ENCODE data around the gene TMEM266. TPM values are rescaled to one million over a fixed set of nuclear protein-coding genes. Genes with fewer than 3 reads are reported as not detected.

Gene TMEM266
- total RNA-seq, 2 donors from 2014 or later, result 0.15 TPM; not detected in 1

DNA sequence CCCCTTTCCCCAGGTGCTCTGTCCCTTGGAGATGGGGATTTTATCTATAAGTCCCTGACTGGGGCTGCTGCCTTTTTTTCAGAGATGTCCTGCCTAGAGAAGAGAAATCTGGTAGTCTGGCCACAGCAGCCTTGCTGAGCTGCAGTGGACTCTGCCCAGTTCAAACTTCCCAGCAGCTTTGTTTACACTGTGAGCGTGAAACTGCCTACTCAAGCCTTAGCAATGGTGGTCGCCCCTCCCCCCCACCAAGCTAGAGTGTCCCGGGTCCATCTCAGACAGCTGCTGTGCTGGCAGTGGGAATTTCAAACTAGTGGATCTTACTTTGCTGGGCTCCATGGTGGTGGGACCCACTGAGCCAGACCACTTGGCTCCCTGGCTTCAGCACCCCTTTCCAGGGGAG, 38.9 kb downstream of the TMEM266 start:
- Mint-ChIP-seq H3K27me3 (peaks cover 72% of the 10 kb centered on the region), H3K27ac (no peak overlapping the region), H3K9me3 (no peaks in the 10 kb centered on the region), H3K4me1 (no peaks in the 10 kb centered on the region), H3K4me3 (no peak overlapping the region), H3K36me3 (ENCODE audit: low read depth) (no peaks in the 10 kb centered on the region)
- ATAC-seq (replicated peaks), result no peak

DNA sequence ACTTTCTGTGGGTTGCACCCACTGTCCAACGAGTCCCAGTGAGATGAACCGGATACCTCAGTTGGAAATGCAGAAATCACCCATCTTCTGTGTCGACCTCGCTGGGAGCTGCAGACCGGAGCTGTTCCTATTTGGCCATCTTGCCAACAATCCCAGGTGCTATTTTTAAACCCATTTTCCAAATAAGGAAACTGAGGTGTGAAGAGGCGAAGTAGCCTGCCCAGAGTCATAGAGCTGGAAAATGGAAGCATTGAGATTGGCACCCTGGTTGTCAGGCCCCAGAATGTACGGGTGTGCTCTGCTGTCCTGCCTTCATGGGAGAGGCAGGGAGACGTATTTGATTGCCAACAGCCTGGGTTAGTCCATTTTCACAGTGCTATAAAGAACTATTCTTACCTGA, 39.6 kb downstream of the TMEM266 start:
- Mint-ChIP-seq H3K27me3 (peaks cover 72% of the 10 kb centered on the region), H3K27ac (no peak overlapping the region), H3K4me1 (no peaks in the 10 kb centered on the region), H3K4me3 (no peak overlapping the region), H3K36me3 (ENCODE audit: low read depth) (no peaks in the 10 kb centered on the region), H3K9me3 (no peaks in the 10 kb centered on the region)
- ATAC-seq (replicated peaks), result no peak

DNA sequence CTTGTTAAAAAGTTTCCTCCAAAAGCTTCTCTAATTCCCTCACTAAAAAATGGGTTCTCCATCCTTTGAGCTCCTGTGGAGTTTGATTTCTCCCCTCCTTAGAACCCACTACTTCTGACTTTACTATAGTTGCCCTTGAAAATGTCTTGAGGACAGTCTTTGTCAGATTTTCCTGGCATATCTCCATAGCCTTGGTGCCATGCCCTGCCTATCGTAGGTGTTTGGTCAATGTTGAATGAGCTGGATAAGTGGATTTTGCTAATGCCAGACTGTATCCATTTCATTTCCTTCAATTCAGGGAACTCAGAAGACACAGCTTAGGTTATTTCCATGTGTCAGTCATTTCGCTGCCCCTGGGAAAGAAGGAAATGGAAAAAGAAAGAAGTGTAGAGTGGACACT, 40.6 kb downstream of the TMEM266 start:
- Mint-ChIP-seq H3K27ac (no peak overlapping the region), H3K9me3 (no peaks in the 10 kb centered on the region), H3K27me3 (peaks cover 66% of the 10 kb centered on the region), H3K4me3 (no peak overlapping the region), H3K4me1 (no peaks in the 10 kb centered on the region), H3K36me3 (ENCODE audit: low read depth) (no peaks in the 10 kb centered on the region)
- no peak for ATAC-seq (replicated peaks)

DNA sequence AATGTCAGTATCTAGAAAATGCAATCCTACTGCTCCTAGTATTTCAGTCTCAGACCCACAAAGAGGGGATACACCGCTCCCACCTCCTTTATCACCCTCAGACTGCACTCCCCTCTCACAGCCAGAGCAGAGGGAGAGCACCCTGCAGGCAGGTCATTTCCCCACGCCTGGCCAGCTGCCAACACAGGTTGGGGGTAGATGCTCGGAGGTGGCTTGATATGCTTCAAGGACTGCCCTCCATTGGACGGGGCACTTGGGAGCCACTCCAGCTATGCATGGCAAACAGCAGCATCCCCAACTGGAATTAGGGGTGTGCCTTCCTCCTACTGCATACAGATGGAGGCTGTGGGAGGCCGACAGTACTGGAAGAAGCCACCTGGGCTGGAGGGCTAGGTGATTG, 41.9 kb downstream of the TMEM266 start:
- ATAC-seq (replicated peaks), result no peak
- H3K4me3 Mint-ChIP-seq, result no peak overlapping the region
- H3K27ac Mint-ChIP-seq, result no peak overlapping the region
- H3K9me3 Mint-ChIP-seq, result no peaks in the 10 kb centered on the region
- no peaks in the 10 kb centered on the region for H3K4me1 Mint-ChIP-seq
- peaks cover 56% of the 10 kb centered on the region for H3K27me3 Mint-ChIP-seq
- H3K36me3 Mint-ChIP-seq (ENCODE audit: low read depth), result no peaks in the 10 kb centered on the region

DNA sequence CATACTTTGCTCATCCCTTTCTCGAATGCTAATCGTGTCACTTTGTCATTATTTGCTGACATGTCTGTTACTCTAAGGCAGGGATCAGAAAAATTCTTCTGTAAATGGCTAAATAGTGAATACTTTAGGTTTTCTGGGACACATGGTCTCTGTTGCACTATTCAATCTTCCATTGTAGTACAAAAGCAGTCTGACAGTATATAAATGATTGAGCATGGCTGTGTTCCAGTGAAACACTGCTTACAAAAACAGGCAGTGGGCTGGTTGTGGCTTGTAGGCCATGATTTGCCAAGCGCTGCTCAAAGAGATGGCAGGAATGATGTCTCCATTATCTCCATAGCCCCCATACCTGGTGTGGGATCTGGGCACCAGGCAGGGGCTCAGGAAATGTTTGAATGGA, 45.6 kb downstream of the TMEM266 start:
- ATAC-seq (replicated peaks), result no peak
- Mint-ChIP-seq H3K36me3 (ENCODE audit: low read depth) (no peaks in the 10 kb centered on the region), H3K4me3 (no peak overlapping the region), H3K27ac (no peak overlapping the region), H3K4me1 (no peaks in the 10 kb centered on the region), H3K27me3 (peaks cover 35% of the 10 kb centered on the region), H3K9me3 (no peaks in the 10 kb centered on the region)

DNA sequence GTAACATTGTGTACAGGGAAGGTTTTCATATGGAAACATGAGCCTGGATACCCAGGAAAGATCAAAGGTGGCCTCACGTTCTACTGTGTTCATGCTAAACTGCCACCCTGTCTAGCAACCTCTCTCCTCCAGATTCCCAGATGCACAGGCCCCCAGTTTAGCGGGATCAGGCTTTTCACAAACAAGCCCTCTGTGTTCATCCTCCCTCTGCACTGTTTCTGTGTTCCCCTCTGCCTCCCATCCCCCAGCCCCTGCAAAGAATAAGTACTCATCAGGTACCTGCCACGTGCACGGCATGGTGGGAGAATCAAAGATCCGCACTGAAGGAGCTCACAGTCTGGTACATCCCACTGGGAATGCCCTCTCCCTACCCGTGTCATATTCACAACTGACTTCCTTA, 46.1 kb downstream of the TMEM266 start:
- Mint-ChIP-seq H3K27ac (no peak overlapping the region), H3K36me3 (ENCODE audit: low read depth) (no peaks in the 10 kb centered on the region), H3K9me3 (no peaks in the 10 kb centered on the region), H3K4me3 (no peak overlapping the region), H3K27me3 (peaks cover 35% of the 10 kb centered on the region), H3K4me1 (no peaks in the 10 kb centered on the region)
- no peak for ATAC-seq (replicated peaks)

DNA sequence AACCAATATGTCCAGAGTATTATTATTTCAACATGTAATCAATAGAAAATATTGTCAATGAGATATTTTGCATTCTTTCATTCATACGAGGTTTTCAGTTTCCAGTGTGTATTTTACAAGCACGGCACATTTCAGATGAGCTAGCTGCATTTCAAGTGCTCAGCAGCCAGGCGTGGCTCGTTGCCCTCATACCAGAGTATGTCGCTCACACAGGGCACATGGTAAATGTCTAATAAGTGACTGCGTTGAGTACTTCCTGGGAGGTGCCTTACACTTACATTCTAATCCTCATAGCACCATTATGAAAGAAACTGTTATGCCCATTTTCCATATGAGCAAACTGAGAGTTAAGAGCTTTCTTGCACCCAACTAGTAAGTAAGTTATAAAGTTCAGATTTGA, 47.4 kb downstream of the TMEM266 start:
- Mint-ChIP-seq H3K27ac (no peak overlapping the region), H3K36me3 (ENCODE audit: low read depth) (no peaks in the 10 kb centered on the region), H3K27me3 (peaks cover 26% of the 10 kb centered on the region), H3K4me1 (no peaks in the 10 kb centered on the region), H3K9me3 (no peaks in the 10 kb centered on the region), H3K4me3 (no peak overlapping the region)
- ATAC-seq (replicated peaks), result no peak

DNA sequence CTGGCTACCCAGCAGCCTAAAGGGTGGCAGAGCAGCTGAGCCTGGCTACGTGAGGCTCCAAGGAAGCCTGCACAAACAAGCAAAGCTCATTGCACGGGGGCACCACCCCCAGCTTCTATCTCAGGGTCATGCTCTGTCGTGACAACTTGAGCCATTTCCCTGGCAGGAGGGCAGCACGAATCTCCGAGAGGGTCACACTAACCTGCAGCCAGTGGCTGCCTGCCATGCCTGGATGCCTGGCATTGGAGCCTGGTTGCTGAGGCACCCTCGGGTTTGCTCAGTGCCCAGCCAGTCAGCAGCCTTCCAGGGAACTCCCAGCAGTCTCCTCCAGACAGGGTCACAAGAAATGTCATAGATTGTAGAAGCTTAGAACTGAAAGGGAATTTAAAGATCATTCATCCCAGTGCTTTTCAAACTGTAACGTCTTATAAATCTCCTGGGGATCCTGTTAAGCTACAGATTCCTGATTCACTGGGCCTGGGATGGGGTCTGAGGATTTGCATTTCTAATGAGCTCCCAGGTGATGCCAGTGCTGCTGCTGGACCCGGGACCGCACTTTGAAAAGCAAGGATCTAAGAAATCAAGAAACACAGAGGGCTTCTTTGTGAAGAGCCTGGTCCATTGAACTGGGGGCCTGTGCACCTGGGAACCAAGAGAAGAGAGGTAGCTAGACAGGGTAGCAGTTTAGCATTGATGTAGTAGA, 48.4 kb downstream of the TMEM266 start:
- Mint-ChIP-seq H3K36me3 (ENCODE audit: low read depth) (no peaks in the 10 kb centered on the region), H3K27me3 (peaks cover 20% of the 10 kb centered on the region), H3K9me3 (no peaks in the 10 kb centered on the region), H3K27ac (no peak overlapping the region), H3K4me1 (no peaks in the 10 kb centered on the region), H3K4me3 (no peak overlapping the region)
- ATAC-seq (replicated peaks), result no peak

DNA sequence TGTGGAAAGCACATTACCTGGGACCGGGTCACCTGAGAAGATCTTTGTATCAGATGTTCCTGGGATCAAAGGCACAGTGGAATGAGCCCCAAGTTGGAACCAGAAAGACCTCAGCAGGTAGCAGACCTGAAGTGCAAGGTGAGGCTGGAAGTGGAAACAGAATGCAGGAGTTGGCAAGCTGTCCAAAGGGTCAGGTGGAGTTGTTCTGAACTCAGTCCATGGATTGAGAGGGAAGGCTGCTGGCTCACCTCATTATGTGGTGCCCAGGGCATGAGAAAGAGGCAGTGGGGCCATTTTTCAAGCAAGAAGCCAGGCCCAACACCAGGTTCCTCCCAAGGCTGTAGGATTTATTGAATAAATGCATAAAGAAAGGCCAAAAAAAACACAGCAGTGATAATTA, 49.3 kb downstream of the TMEM266 start:
- no peaks in the 10 kb centered on the region for H3K4me1 Mint-ChIP-seq

DNA sequence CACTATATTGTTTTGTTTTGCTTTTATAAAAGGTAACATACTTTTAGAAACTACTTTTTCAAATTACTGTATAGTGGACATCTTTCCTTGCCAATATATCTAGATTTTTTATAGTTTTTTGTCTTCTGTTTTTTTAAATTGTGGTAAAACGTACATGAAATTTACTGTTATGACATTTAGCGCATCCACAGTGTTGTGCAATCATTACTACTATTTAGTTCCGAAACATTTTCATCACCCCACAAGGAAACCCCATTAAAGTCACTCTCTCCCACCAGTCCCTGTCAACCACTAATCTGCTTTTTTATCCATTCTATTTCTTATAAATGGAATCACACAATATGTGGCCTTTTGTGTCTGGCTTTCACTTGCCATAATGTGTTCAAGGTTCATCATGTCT, 54.8 kb downstream of the TMEM266 start:
- no peak overlapping the region for H3K27ac Mint-ChIP-seq

More for the DNA sequence above, 49.3 kb downstream of the TMEM266 start:
- H3K27me3 Mint-ChIP-seq, result peaks cover 17% of the 10 kb centered on the region
- H3K9me3 Mint-ChIP-seq, result no peaks in the 10 kb centered on the region
- H3K27ac Mint-ChIP-seq, result no peak overlapping the region
- no peak for ATAC-seq (replicated peaks)
- no peak overlapping the region for H3K4me3 Mint-ChIP-seq
- H3K36me3 Mint-ChIP-seq (ENCODE audit: low read depth), result no peaks in the 10 kb centered on the region

DNA sequence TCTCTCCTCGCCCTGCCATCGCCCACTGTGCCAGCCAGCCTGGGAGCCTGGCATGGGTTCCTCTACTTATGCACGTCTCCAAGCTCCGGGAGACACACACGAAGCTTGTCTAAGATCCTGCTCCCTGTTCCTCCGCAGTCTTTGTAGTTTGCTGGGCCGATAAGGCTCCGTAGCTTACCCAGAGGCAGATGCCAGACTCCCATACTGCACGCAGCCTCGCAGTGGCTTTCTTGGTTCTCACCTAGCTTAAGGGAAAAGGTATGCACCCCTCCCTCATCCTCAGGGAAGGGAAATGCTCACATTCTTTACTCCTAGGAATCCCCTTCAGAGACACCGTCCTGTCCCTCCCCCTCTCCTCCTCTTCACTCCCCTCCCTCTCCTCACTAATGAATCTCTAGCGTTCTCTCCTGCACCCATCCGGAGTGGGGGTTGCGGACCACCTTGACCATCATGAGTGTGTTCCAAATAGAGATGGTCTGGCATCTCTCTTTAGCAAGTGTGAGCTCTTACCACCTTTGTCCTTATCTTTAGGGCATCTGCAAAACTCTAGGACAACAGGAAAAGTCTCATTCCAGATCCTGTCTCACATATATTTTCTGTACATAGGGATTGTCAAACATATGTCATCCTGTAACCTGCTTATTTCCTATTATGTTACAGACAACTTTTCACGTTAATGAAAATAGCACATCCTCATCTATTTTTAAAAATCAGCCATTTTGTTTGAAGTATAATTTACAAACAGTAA, 56.5 kb downstream of the TMEM266 start:
- Mint-ChIP-seq H3K4me1 (no peaks in the 10 kb centered on the region), H3K9me3 (no peaks in the 10 kb centered on the region)

More for the DNA sequence above, 54.8 kb downstream of the TMEM266 start:
- Mint-ChIP-seq H3K27me3 (peaks cover 15% of the 10 kb centered on the region), H3K36me3 (ENCODE audit: low read depth) (no peaks in the 10 kb centered on the region), H3K9me3 (no peaks in the 10 kb centered on the region), H3K4me3 (no peak overlapping the region), H3K4me1 (no peaks in the 10 kb centered on the region)
- no peak for ATAC-seq (replicated peaks)

DNA sequence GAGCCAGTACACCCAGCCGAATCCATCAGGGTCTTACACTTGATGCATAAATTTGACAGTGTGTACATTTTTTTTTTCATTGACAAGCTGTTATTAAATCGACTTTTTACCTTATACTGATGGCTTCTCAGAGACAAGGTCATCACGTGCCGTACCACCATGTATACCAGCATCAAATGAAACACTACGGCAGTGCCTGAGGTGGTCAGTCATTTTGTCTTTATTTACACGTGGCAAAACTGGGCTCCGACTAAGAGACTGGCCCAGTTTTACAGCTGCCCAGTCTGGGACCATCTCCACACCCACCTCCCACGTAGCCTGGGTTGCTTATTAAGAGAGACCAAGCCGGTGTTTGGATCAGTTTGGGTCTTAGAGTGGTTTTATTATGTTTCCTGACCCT, 57.4 kb downstream of the TMEM266 start:
- no peak overlapping the region for H3K27ac Mint-ChIP-seq
- H3K36me3 Mint-ChIP-seq (ENCODE audit: low read depth), result no peaks in the 10 kb centered on the region
- H3K4me3 Mint-ChIP-seq, result no peak overlapping the region
- no peaks in the 10 kb centered on the region for H3K9me3 Mint-ChIP-seq
- H3K4me1 Mint-ChIP-seq, result no peaks in the 10 kb centered on the region
- no peak for ATAC-seq (replicated peaks)
- H3K27me3 Mint-ChIP-seq, result peaks cover 13% of the 10 kb centered on the region

More for the DNA sequence above, 56.5 kb downstream of the TMEM266 start:
- peaks cover 10% of the 10 kb centered on the region for H3K27me3 Mint-ChIP-seq
- H3K4me3 Mint-ChIP-seq, result no peak overlapping the region
- H3K36me3 Mint-ChIP-seq (ENCODE audit: low read depth), result no peaks in the 10 kb centered on the region
- ATAC-seq (replicated peaks), result no peak
- no peak overlapping the region for H3K27ac Mint-ChIP-seq

DNA sequence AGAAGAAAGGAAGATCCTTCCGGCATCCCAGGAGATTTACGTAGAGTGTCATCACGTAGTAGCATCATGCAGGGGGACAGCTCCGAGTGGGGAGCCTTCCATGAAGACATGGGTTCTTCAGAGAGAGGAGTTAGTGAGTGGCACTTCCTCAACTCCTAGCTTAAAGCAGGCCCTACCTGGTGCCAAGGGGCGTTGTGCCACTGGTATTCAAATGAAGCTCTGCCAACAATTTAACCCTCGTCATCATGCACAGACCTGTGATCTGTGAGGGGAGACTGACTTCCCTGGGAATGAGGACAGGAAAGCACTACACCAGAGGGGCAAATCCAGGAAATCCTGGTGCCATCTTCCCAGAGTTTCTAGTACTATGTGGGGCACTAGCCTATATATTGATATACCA, 59.0 kb downstream of the TMEM266 start:
- Mint-ChIP-seq H3K36me3 (ENCODE audit: low read depth) (no peaks in the 10 kb centered on the region), H3K9me3 (no peaks in the 10 kb centered on the region), H3K27me3 (peaks cover 14% of the 10 kb centered on the region), H3K27ac (no peak overlapping the region), H3K4me3 (no peak overlapping the region), H3K4me1 (no peaks in the 10 kb centered on the region)
- no peak for ATAC-seq (replicated peaks)

DNA sequence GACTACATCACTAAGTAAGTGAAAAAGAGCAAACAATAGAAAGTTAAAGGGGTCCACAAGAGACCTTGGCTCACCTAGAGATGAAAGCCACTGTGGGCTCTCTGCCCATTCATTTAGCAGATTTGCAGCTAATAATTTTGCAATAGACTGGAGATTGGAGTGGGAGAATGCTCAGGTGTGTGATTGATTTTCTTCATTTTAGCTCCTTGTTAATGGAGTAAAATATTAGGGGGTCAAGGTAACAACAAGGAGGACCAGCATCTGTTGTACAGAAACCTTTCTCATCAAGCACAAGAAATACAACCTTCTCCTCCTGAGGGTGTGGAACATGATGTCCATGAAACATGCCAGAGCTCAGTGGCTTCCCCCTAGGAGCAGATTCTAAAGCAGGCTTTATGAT, 63.2 kb downstream of the TMEM266 start:
- no peak for ATAC-seq (replicated peaks)
- peaks cover 14% of the 10 kb centered on the region for H3K27me3 Mint-ChIP-seq
- H3K27ac Mint-ChIP-seq, result no peak overlapping the region
- H3K9me3 Mint-ChIP-seq, result no peaks in the 10 kb centered on the region
- no peak overlapping the region for H3K4me3 Mint-ChIP-seq
- H3K4me1 Mint-ChIP-seq, result no peaks in the 10 kb centered on the region
- H3K36me3 Mint-ChIP-seq (ENCODE audit: low read depth), result no peaks in the 10 kb centered on the region

DNA sequence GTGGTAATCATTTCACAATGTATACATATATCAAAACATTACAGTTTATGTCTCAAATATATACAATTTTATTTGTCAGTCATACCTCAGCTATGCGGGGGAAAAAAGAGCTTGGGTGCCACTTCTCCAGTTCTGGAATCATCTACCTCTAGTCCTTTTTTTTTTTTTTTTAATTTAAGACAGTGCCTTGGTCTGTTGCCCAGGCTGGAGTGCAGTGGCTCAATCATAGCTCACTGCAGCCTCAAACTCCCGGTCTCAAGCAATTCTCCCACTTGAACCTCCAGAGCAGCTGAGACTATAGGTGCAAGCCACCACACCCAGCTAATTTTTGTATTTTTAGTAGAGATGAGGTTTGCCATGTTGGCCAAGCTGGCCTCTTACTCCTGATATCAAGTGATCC, 67.4 kb downstream of the TMEM266 start:
- Mint-ChIP-seq H3K4me3 (no peak overlapping the region), H3K9me3 (no peaks in the 10 kb centered on the region), H3K4me1 (no peaks in the 10 kb centered on the region), H3K27me3 (peaks cover 30% of the 10 kb centered on the region), H3K36me3 (ENCODE audit: low read depth) (no peaks in the 10 kb centered on the region), H3K27ac (no peak overlapping the region)
- no peak for ATAC-seq (replicated peaks)

Measured in activated T-helper 17 cell treated with anti-CD3 and anti-CD28 coated beads, Interleukin-2, amount 50 U/mL, for 72 hours (primary cell).